NOMO-1 treated with dmso at 0.1 percent for 144 hours (cell line): Measurements from ENCODE around the gene CSNK1E.

Experiments used
- DNase-seq: peaks from one replicate; lab custom pipeline; 2025; ENCODE audit not compliant: unreplicated experiment; lab: John Stamatoyannopoulos, UW

Gene CSNK1E

GRCh38 chr22:38335077-38335476 is 17.8 kb upstream of the CSNK1E start:
- DNase-seq = no peak

GRCh38 chr22:38327805-38328204 is 10.6 kb upstream of the CSNK1E start:
- DNase-seq = no peak

- no peak for DNase-seq
Observed at GRCh38 chr22:38327396-38327795, 10.2 kb upstream of the CSNK1E start.

GRCh38 chr22:38325587-38325986 is 8.4 kb upstream of the CSNK1E start:
- DNase-seq = no peak

GRCh38 chr22:38320605-38321402 is 3.6 kb upstream of the CSNK1E start:
- no peak for DNase-seq

- DNase-seq = no peak
Observed at GRCh38 chr22:38318792-38319773, 1.9 kb upstream of the CSNK1E start.

GRCh38 chr22:38317995-38318715 is 922 bp upstream of the CSNK1E start:
- peak; percentile 70 for DNase-seq

- DNase-seq = no peak
Observed at GRCh38 chr22:38316364-38317121, 690 bp downstream of the CSNK1E start.

GRCh38 chr22:38315823-38316363 is 1.3 kb downstream of the CSNK1E start:
- DNase-seq = no peak

- DNase-seq = no peak
Observed at GRCh38 chr22:38314933-38315822, 2.1 kb downstream of the CSNK1E start.

- DNase-seq = no peak
Observed at GRCh38 chr22:38314051-38314932, 2.9 kb downstream of the CSNK1E start.

GRCh38 chr22:38313384-38313955 is 3.8 kb downstream of the CSNK1E start:
- DNase-seq = no peak

GRCh38 chr22:38312261-38312800 is 4.9 kb downstream of the CSNK1E start:
- DNase-seq = no peak

- no peak for DNase-seq
Observed at GRCh38 chr22:38311323-38311620, 6.0 kb downstream of the CSNK1E start.

- no peak for DNase-seq
Observed at GRCh38 chr22:38310518-38311322, 6.5 kb downstream of the CSNK1E start.

- no peak for DNase-seq
Observed at GRCh38 chr22:38309614-38310517, 7.4 kb downstream of the CSNK1E start.
